ENCODE results near the gene PCK1.

The PCK1 gene

GRCh38 chr20:57608516-57608915, 47.6 kb downstream of the PCK1 start:
- DNase-seq, result no peak

GRCh38 chr20:57609086-57609841, 48.4 kb downstream of the PCK1 start:
- DNase-seq, result no peak

- DNase-seq, result no peak
Measured at GRCh38 chr20:57609842-57610167, 48.9 kb downstream of the PCK1 start.

GRCh38 chr20:57610261-57610952, 49.5 kb downstream of the PCK1 start:
- no peak for DNase-seq

- DNase-seq, result no peak
Measured at GRCh38 chr20:57611586-57612311, 50.8 kb downstream of the PCK1 start.

- no peak for DNase-seq
Measured at GRCh38 chr20:57612436-57612835, 51.5 kb downstream of the PCK1 start.

GRCh38 chr20:57612916-57613315, 52.0 kb downstream of the PCK1 start:
- DNase-seq, result no peak

GRCh38 chr20:57613481-57613921, 52.6 kb downstream of the PCK1 start:
- no peak for DNase-seq

- DNase-seq, result no peak
Measured at GRCh38 chr20:57614490-57615444, 53.9 kb downstream of the PCK1 start.

GRCh38 chr20:57615445-57615811, 54.5 kb downstream of the PCK1 start:
- no peak for DNase-seq

GRCh38 chr20:57616143-57616951, 55.4 kb downstream of the PCK1 start:
- DNase-seq, result no peak

GRCh38 chr20:57617079-57617795, 56.3 kb downstream of the PCK1 start:
- no peak for DNase-seq
